GM23338 (cell line): Measurements from ENCODE around the gene SHISAL1. TPM values are rescaled to one million over a fixed set of nuclear protein-coding genes. Genes with fewer than 3 reads are reported as not detected.

Experiments used
- ATAC-seq: fragments of 200-7000 bp; cut with Tn5 transposase; 3 replicates; pipeline ENCODE4 v1.9.1; 2020
- DNase-seq: peaks from one replicate; pipeline ENCODE4 v3.0.0-alpha.2; 2015; ENCODE audit warnings: low spot score
- H2AFZ ChIP-seq: fragments of 200-600 bp; sonication (generic); 2 replicates; pipeline ENCODE4 v1.8.0; 2016; ENCODE audit warnings: antibody characterized with exemption, mild to moderate bottlenecking, moderate library complexity
- H3F3A ChIP-seq: fragments of 200-600 bp; sonication (generic); replicated peaks from 2 replicates; pipeline ENCODE4 v1.8.0; 2017; ENCODE audit warnings: antibody characterized with exemption, mixed run types, low read depth
- H3K27ac ChIP-seq: fragments of 200-600 bp; sonication (generic); 2 replicates; pipeline ENCODE4 v1.6.1; 2016; ENCODE audit warnings: low read depth
- H3K27me3 ChIP-seq: fragments of 200-600 bp; sonication (generic); 2 replicates; pipeline ENCODE4 v1.8.0; 2016; ENCODE audit warnings: mild to moderate bottlenecking, mixed run types, moderate library complexity; ENCODE audit not compliant: insufficient read depth
- H3K36me3 ChIP-seq: fragments of 200-600 bp; sonication (generic); 2 replicates; pipeline ENCODE4 v1.8.0; 2016; ENCODE audit warnings: mild to moderate bottlenecking; ENCODE audit not compliant: insufficient read depth
- H3K4me1 ChIP-seq: fragments of 200-600 bp; sonication (generic); 2 replicates; pipeline ENCODE4 v1.8.0; 2016; ENCODE audit warnings: mild to moderate bottlenecking, moderate library complexity; ENCODE audit not compliant: insufficient read depth
- H3K4me2 ChIP-seq: fragments of 200-600 bp; sonication (generic); 2 replicates; pipeline ENCODE4 v1.7.1; 2017; ENCODE audit warnings: mixed run types
- H3K4me3 ChIP-seq: fragments of 200-600 bp; sonication (generic); 2 replicates; pipeline ENCODE4 v1.6.1; 2016; ENCODE audit warnings: mixed run types
- H3K79me2 ChIP-seq: fragments of 200-600 bp; sonication (generic); replicated peaks from 2 replicates; pipeline ENCODE4 v1.8.0; 2017; ENCODE audit warnings: mild to moderate bottlenecking; ENCODE audit not compliant: insufficient read depth
- H3K9me2 ChIP-seq: fragments of 200-600 bp; sonication (generic); 2 replicates; pipeline ENCODE4 v1.8.0; 2017; ENCODE audit not compliant: insufficient read depth
- H4K20me1 ChIP-seq: fragments of 200-600 bp; sonication (generic); replicated peaks from 2 replicates; pipeline ENCODE4 v1.8.0; 2017; ENCODE audit warnings: mild to moderate bottlenecking; ENCODE audit not compliant: insufficient read depth
- H3K27ac Mint-ChIP-seq: 2 replicates; pipeline ENCODE4 v1.8.0; 2020; ENCODE audit warnings: inconsistent platforms, mild to moderate bottlenecking, moderate library complexity, mixed read lengths
- H3K27me3 Mint-ChIP-seq: 3 replicates; pipeline ENCODE4 v1.8.0; 2022; ENCODE audit warnings: low read depth, mild to moderate bottlenecking, moderate library complexity, mixed read lengths, inconsistent platforms; ENCODE audit not compliant: insufficient read depth, poor library complexity
- H3K36me3 Mint-ChIP-seq: 3 replicates; pipeline ENCODE4 v1.8.0; 2021; ENCODE audit warnings: low read depth, mild to moderate bottlenecking, inconsistent platforms, moderate library complexity, mixed read lengths
- H3K4me1 Mint-ChIP-seq: 3 replicates; pipeline ENCODE4 v1.8.0; 2020; ENCODE audit warnings: mild to moderate bottlenecking, inconsistent platforms, mixed read lengths
- H3K4me3 Mint-ChIP-seq: 3 replicates; pipeline ENCODE4 v1.8.0; 2021; ENCODE audit warnings: moderate library complexity, mild to moderate bottlenecking, inconsistent platforms, mixed read lengths
- H3K9me3 Mint-ChIP-seq: 3 replicates; pipeline ENCODE4 v1.8.0; 2020; ENCODE audit warnings: moderate library complexity, mild to moderate bottlenecking, inconsistent platforms, mixed read lengths
- CREB1 ChIP-seq: fragments of 250-450 bp; sonication (Bioruptor Pico); IDR thresholded peaks from 2 replicates; pipeline ENCODE4 v1.5.0; 2020; ENCODE audit warnings: low read depth, mild to moderate bottlenecking, moderate library complexity
- EZH2 ChIP-seq: fragments of 200-600 bp; sonication (generic); IDR thresholded peaks from one replicate; pipeline ENCODE4 v1.8.0; 2017; ENCODE audit warnings: antibody characterized with exemption, mild to moderate bottlenecking, low read depth; ENCODE audit not compliant: unreplicated experiment
- EZH2phosphoT487 ChIP-seq: fragments of 200-600 bp; sonication (generic); IDR thresholded peaks from one replicate; pipeline ENCODE4 v1.8.1; 2018; ENCODE audit warnings: antibody characterized with exemption; ENCODE audit not compliant: unreplicated experiment
- JUNB ChIP-seq: IDR thresholded peaks from one replicate; pipeline ENCODE4 v1.6.1; 2016; ENCODE audit warnings: antibody characterized with exemption; ENCODE audit not compliant: unreplicated experiment
- NANOG ChIP-seq: IDR thresholded peaks from 2 replicates; pipeline ENCODE4 v1.6.1; 2016; ENCODE audit warnings: antibody characterized with exemption, borderline replicate concordance
- POLR2AphosphoS5 ChIP-seq: IDR thresholded peaks from 2 replicates; pipeline ENCODE4 v1.6.1; 2016; ENCODE audit warnings: antibody characterized with exemption, low read depth
- ZNF114 ChIP-seq: fragments of 250-450 bp; sonication (Bioruptor Pico); IDR thresholded peaks from 2 replicates; pipeline ENCODE4 v1.5.0; 2020; ENCODE audit warnings: mild to moderate bottlenecking, moderate library complexity
- ZNF331 ChIP-seq: fragments of 250-450 bp; sonication (Bioruptor Pico); IDR thresholded peaks from 2 replicates; pipeline ENCODE4 v1.5.0; 2020; ENCODE audit warnings: low read depth, mild to moderate bottlenecking, moderate library complexity
- polyA plus RNA-seq: library from polyadenylated mRNA; unstranded; fragments of >200 nt; fragmentation: Nextera tagmentation; extraction: Ambion mirVana; gene quantifications from 2 replicates; pipeline ENCODE4 v1.2.1, GENCODE V29; 2016
- total RNA-seq: library from RNA; depleted of rRNA; stranded (reverse); fragments of >200 nt; shearing (Covaris generic); gene quantifications from 2 replicates; pipeline ENCODE4 v1.2.3, GENCODE V29; 2014
- TF ChIP-seq, protein P1 (sequence below): IDR thresholded peaks from 2 replicates; pipeline ENCODE4 v1.6.1; 2016; ENCODE audit warnings: antibody characterized with exemption
- TF ChIP-seq, protein P2 (sequence below), 2 experiments: fragments of 200-600 bp in 1 of 2; sonication (generic) in 1 of 2; conservative IDR thresholded peaks; 2 replicates each; pipeline versions ENCODE4 v1.5.1 to v1.6.1; 2016 to 2017; ENCODE audit warnings: antibody characterized with exemption in 2 of 2, low read depth in 2 of 2, mild to moderate bottlenecking in 2 of 2, moderate library complexity in 1 of 2
- TF ChIP-seq, protein P3 (sequence below): fragments of 250-450 bp; sonication (Bioruptor Pico); IDR thresholded peaks from 2 replicates; pipeline ENCODE4 v1.5.0; 2020; ENCODE audit warnings: mild to moderate bottlenecking, moderate library complexity

The SHISAL1 gene
- total and polyA plus RNA-seq, 2 experiments from 2014 or later, result 0.71 to 3.4 TPM

DNA sequence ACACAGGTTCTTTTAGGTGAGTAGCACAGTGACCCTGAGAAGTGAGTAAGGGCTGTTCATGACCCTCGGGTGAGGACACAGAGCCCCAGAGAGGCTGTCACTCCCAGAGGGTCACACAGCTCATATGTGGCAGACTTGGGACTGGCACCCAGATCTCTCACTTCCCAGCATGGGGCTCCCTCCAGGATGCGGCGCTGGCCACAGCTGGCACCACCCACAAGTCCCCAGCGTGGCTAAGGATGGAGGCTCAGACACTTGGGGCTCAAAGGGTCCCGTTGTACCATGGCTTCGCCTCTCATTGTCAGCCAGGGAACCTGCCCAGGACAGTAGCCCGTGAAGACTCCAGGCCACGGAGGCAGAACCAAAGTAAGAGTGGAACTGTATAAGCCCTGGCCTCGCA is 6.0 kb upstream of the SHISAL1 start (continued):
- TF ChIP-seq JUNB, result no peak
- TF ChIP-seq, protein P1, sequence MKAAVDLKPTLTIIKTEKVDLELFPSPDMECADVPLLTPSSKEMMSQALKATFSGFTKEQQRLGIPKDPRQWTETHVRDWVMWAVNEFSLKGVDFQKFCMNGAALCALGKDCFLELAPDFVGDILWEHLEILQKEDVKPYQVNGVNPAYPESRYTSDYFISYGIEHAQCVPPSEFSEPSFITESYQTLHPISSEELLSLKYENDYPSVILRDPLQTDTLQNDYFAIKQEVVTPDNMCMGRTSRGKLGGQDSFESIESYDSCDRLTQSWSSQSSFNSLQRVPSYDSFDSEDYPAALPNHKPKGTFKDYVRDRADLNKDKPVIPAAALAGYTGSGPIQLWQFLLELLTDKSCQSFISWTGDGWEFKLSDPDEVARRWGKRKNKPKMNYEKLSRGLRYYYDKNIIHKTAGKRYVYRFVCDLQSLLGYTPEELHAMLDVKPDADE, result no peak
- TF ChIP-seq ZNF114 (CRISPR knock-in tag), result no peak

- no peak overlapping the region for H3K4me3 ChIP-seq
- H3K27me3 ChIP-seq, result no peaks in the 10 kb centered on the region
- no peaks in the 10 kb centered on the region for H3K79me2 ChIP-seq
- Mint-ChIP-seq H3K9me3 (no peaks in the 10 kb centered on the region), H3K27me3 (peaks cover 5% of the 10 kb centered on the region), H3K4me1 (peaks cover 6% of the 10 kb centered on the region; the same call in 1 of the 3 replicates), H3K4me3 (no peak overlapping the region), H3K27ac (no peak overlapping the region), H3K36me3 (no peaks in the 10 kb centered on the region)
- H3K4me2 ChIP-seq, result no peak overlapping the region
- H4K20me1 ChIP-seq, result no peaks in the 10 kb centered on the region
- H3K9me2 ChIP-seq, result no peaks in the 10 kb centered on the region
- no peak overlapping the region for H3K27ac ChIP-seq
- H3F3A ChIP-seq, result no peaks in the 10 kb centered on the region
- ATAC-seq (no peak), DNase-seq (no peak)
- H3K4me1 ChIP-seq, result no peaks in the 10 kb centered on the region
- H2AFZ ChIP-seq, result no peak overlapping the region
- H3K36me3 ChIP-seq, result no peaks in the 10 kb centered on the region
- TF ChIP-seq EZH2 (no peak), ZNF331 (CRISPR knock-in tag) (no peak), ZNF114 (CRISPR knock-in tag) (no peak), CREB1 (CRISPR knock-in tag) (no peak), NANOG (no peak), JUNB (no peak), POLR2AphosphoS5 (no peak), EZH2phosphoT487 (no peak)
- TF ChIP-seq, protein P2, sequence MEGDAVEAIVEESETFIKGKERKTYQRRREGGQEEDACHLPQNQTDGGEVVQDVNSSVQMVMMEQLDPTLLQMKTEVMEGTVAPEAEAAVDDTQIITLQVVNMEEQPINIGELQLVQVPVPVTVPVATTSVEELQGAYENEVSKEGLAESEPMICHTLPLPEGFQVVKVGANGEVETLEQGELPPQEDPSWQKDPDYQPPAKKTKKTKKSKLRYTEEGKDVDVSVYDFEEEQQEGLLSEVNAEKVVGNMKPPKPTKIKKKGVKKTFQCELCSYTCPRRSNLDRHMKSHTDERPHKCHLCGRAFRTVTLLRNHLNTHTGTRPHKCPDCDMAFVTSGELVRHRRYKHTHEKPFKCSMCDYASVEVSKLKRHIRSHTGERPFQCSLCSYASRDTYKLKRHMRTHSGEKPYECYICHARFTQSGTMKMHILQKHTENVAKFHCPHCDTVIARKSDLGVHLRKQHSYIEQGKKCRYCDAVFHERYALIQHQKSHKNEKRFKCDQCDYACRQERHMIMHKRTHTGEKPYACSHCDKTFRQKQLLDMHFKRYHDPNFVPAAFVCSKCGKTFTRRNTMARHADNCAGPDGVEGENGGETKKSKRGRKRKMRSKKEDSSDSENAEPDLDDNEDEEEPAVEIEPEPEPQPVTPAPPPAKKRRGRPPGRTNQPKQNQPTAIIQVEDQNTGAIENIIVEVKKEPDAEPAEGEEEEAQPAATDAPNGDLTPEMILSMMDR (conservative IDR thresholded peaks at IDR 0.05; ENCODE audit: low read depth in 2 of 2), result no peak
- TF ChIP-seq, protein P3, sequence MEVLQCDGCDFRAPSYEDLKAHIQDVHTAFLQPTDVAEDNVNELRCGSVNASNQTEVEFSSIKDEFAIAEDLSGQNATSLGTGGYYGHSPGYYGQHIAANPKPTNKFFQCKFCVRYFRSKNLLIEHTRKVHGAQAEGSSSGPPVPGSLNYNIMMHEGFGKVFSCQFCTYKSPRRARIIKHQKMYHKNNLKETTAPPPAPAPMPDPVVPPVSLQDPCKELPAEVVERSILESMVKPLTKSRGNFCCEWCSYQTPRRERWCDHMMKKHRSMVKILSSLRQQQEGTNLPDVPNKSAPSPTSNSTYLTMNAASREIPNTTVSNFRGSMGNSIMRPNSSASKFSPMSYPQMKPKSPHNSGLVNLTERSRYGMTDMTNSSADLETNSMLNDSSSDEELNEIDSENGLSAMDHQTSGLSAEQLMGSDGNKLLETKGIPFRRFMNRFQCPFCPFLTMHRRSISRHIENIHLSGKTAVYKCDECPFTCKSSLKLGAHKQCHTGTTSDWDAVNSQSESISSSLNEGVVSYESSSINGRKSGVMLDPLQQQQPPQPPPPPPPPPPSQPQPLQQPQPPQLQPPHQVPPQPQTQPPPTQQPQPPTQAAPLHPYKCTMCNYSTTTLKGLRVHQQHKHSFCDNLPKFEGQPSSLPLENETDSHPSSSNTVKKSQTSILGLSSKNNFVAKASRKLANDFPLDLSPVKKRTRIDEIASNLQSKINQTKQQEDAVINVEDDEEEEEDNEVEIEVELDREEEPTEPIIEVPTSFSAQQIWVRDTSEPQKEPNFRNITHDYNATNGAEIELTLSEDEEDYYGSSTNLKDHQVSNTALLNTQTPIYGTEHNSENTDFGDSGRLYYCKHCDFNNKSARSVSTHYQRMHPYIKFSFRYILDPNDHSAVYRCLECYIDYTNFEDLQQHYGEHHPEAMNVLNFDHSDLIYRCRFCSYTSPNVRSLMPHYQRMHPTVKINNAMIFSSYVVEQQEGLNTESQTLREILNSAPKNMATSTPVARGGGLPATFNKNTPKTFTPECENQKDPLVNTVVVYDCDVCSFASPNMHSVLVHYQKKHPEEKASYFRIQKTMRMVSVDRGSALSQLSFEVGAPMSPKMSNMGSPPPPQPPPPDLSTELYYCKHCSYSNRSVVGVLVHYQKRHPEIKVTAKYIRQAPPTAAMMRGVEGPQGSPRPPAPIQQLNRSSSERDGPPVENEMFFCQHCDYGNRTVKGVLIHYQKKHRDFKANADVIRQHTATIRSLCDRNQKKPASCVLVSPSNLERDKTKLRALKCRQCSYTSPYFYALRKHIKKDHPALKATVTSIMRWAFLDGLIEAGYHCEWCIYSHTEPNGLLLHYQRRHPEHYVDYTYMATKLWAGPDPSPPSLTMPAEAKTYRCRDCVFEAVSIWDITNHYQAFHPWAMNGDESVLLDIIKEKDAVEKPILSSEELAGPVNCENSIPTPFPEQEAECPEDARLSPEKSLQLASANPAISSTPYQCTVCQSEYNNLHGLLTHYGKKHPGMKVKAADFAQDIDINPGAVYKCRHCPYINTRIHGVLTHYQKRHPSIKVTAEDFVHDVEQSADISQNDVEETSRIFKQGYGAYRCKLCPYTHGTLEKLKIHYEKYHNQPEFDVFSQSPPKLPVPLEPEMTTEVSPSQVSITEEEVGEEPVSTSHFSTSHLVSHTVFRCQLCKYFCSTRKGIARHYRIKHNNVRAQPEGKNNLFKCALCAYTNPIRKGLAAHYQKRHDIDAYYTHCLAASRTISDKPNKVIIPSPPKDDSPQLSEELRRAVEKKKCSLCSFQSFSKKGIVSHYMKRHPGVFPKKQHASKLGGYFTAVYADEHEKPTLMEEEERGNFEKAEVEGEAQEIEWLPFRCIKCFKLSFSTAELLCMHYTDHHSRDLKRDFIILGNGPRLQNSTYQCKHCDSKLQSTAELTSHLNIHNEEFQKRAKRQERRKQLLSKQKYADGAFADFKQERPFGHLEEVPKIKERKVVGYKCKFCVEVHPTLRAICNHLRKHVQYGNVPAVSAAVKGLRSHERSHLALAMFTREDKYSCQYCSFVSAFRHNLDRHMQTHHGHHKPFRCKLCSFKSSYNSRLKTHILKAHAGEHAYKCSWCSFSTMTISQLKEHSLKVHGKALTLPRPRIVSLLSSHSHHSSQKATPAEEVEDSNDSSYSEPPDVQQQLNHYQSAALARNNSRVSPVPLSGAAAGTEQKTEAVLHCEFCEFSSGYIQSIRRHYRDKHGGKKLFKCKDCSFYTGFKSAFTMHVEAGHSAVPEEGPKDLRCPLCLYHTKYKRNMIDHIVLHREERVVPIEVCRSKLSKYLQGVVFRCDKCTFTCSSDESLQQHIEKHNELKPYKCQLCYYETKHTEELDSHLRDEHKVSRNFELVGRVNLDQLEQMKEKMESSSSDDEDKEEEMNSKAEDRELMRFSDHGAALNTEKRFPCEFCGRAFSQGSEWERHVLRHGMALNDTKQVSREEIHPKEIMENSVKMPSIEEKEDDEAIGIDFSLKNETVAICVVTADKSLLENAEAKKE (CRISPR knock-in tag), result no peak
- TF ChIP-seq, protein P1, result no peak
Observed at GRCh38 chr22:44317886-44318637, 5.3 kb upstream of the SHISAL1 start.
